Astrocyte (in vitro differentiated cells and primary cell): ENCODE data around the gene RASL12. TPM values are rescaled to one million over a fixed set of nuclear protein-coding genes. Genes with fewer than 3 reads are reported as not detected.
A peak's percentile ranks its signal among the peaks of the same experiment; 100 is the strongest.

Experiments
- DNase-seq: peaks from one replicate; pipeline ENCODE4 v3.0.0-alpha.2; 2010; ENCODE audit warnings: low read depth
- FAIRE-seq: peaks from 2 replicates; lab custom pipeline; 2011; peaks lifted over from hg19 to GRCh38; lab: Jason Lieb, UNC
- H2AFZ ChIP-seq: 2 replicates; pipeline ENCODE4 v1.6.0; 2012; ENCODE audit warnings: low read depth, low read length, inconsistent platforms
- H3K27ac ChIP-seq: 2 replicates; pipeline ENCODE4 v1.5.1; 2011; ENCODE audit warnings: low read depth, low read length, inconsistent platforms
- H3K27me3 ChIP-seq: 2 replicates; pipeline ENCODE4 v1.6.0; 2011; ENCODE audit warnings: low read length, inconsistent platforms; ENCODE audit not compliant: insufficient read depth
- H3K36me3 ChIP-seq: 2 replicates; pipeline ENCODE4 v1.5.1; 2011; ENCODE audit warnings: low read length, inconsistent platforms; ENCODE audit not compliant: insufficient read depth
- H3K4me1 ChIP-seq: 2 replicates; pipeline ENCODE4 v1.5.1; 2011; ENCODE audit warnings: low read length, inconsistent platforms; ENCODE audit not compliant: insufficient read depth
- H3K4me2 ChIP-seq: 2 replicates; pipeline ENCODE4 v1.6.0; 2012; ENCODE audit warnings: low read length, inconsistent platforms
- H3K4me3 ChIP-seq: 2 replicates; pipeline ENCODE4 v1.5.1; 2011; ENCODE audit warnings: low read depth, mild to moderate bottlenecking, low read length, inconsistent platforms; ENCODE audit not compliant: insufficient read depth
- H3K79me2 ChIP-seq: 2 replicates; pipeline ENCODE4 v1.6.0; 2012; ENCODE audit warnings: mild to moderate bottlenecking, low read length, inconsistent platforms; ENCODE audit not compliant: insufficient read depth
- H3K9ac ChIP-seq: 2 replicates; pipeline ENCODE4 v1.6.0; 2012; ENCODE audit warnings: mild to moderate bottlenecking, low read length, inconsistent platforms
- H3K9me3 ChIP-seq: 2 replicates; pipeline ENCODE4 v1.5.1; 2012; ENCODE audit warnings: low read depth, mild to moderate bottlenecking, low read length, inconsistent platforms; ENCODE audit not compliant: insufficient read depth
- H4K20me1 ChIP-seq: 2 replicates; pipeline ENCODE4 v1.6.0; 2012; ENCODE audit warnings: low read length, inconsistent platforms; ENCODE audit not compliant: insufficient read depth
- H3K27ac Mint-ChIP-seq: one replicate; pipeline ENCODE4 v1.8.0; 2021; ENCODE audit warnings: mild to moderate bottlenecking, mixed read lengths; ENCODE audit not compliant: unreplicated experiment
- H3K27me3 Mint-ChIP-seq: one replicate; pipeline ENCODE4 v1.8.0; 2021; ENCODE audit warnings: low read depth, mixed read lengths; ENCODE audit not compliant: unreplicated experiment
- H3K36me3 Mint-ChIP-seq: one replicate; pipeline ENCODE4 v1.8.0; 2021; ENCODE audit warnings: low read depth, mixed read lengths; ENCODE audit not compliant: unreplicated experiment
- H3K4me1 Mint-ChIP-seq: one replicate; pipeline ENCODE4 v1.8.0; 2021; ENCODE audit warnings: low read depth, mixed read lengths; ENCODE audit not compliant: unreplicated experiment
- H3K4me3 Mint-ChIP-seq: one replicate; pipeline ENCODE4 v1.8.0; 2021; ENCODE audit warnings: mild to moderate bottlenecking, moderate library complexity, mixed read lengths; ENCODE audit not compliant: unreplicated experiment
- H3K9me3 Mint-ChIP-seq: one replicate; pipeline ENCODE4 v1.8.0; 2021; ENCODE audit warnings: mild to moderate bottlenecking, mixed read lengths; ENCODE audit not compliant: unreplicated experiment
- CTCF ChIP-seq: IDR thresholded peaks from 2 replicates; pipeline ENCODE4 v1.5.1; 2011; ENCODE audit warnings: low read depth, mild to moderate bottlenecking, inconsistent platforms, low read length, moderate library complexity; ENCODE audit not compliant: insufficient read depth
- EZH2 ChIP-seq: IDR thresholded peaks from 2 replicates; pipeline ENCODE4 v1.6.1; 2012; ENCODE audit warnings: mild to moderate bottlenecking, low read length, inconsistent platforms; ENCODE audit not compliant: insufficient read depth
- total RNA-seq: library from RNA; stranded (reverse); gene quantifications from 2 replicates; pipeline ENCODE4 v1.2.1, GENCODE V29; 2021

The RASL12 gene
- total RNA-seq, 1 donor from 2014 or later: 0.32 TPM

DNA sequence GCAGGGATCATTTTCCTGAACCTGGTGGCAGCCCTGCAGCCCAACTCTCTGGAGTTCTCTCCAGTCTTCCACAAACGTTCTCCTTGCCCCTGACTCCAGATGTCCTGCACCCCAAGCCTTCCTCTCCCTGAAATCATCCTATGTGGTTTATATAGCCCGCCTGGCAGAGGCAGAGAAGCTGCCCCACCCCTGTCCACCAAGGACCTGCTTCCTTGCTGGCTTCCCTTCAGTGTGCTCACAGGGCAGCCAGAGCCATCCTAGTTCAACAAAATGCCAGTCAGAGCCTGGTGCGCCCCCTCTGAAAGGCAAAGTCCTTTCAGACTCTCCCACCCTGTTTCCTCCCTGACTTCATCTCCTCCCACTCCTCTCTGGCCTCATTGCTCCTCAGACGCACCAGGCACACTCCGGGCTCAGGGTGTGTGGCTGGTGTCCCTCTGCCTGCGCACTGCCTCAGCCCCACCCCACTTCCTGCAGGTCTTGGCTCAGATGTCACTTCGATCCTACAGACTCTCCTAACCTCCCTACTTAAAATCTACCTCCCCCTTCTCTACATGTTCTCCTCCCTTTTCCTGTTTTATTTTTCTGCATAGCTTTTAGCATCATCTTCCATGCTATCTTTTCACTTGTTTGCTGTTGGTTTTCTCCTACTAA lies 14.6 kb upstream of the RASL12 start:
- H3K9me3 ChIP-seq: no peaks in the 10 kb centered on the region
- H4K20me1 ChIP-seq: no peaks in the 10 kb centered on the region
- H3K4me2 ChIP-seq: peak overlapping the region; percentile 33
- peak overlapping the region; percentile 6 for H3K4me3 Mint-ChIP-seq
- no peak overlapping the region for H3K27ac Mint-ChIP-seq
- no peak for TF ChIP-seq CTCF
- TF ChIP-seq EZH2: no peak
- no peaks in the 10 kb centered on the region for H3K9me3 Mint-ChIP-seq
- peaks cover 51% of the 10 kb centered on the region for H3K27me3 ChIP-seq
- peaks cover 73% of the 10 kb centered on the region for H3K27me3 Mint-ChIP-seq
- peaks cover 9% of the 10 kb centered on the region for H3K4me1 ChIP-seq
- H3K4me3 ChIP-seq: no peak overlapping the region
- H3K9ac ChIP-seq: no peak overlapping the region
- no peaks in the 10 kb centered on the region for H3K79me2 ChIP-seq
- H3K4me1 Mint-ChIP-seq: peaks cover 9% of the 10 kb centered on the region
- H3K36me3 ChIP-seq: no peaks in the 10 kb centered on the region
- no peaks in the 10 kb centered on the region for H3K36me3 Mint-ChIP-seq
- DNase-seq (no peak), FAIRE-seq (no peak)
- no peak overlapping the region for H2AFZ ChIP-seq
- no peak overlapping the region for H3K27ac ChIP-seq

DNA sequence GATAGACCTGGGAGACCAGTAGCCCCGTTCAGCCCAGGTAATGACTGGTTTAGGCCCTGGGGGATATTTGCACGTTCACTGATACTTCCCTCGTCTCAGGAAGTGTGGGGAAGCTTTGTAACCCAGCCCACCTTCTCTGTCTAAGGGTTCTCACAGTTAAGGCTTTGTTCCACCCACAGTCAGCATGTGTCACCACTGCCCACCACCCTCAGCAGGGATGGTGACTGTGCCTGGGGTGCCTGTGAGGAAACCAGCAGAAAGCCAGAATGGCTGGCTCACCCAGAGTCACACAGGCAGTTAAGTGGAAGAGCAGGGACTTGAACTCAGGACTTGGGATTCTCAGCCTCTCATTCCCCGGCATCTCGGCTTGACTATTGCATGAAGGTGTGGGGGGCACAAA lies 14.0 kb upstream of the RASL12 start:
- Histone ChIP-seq H3K27ac (no peak overlapping the region), H3K9me3 (no peaks in the 10 kb centered on the region), H3K27me3 (peaks cover 54% of the 10 kb centered on the region), H3K9ac (no peak overlapping the region), H2AFZ (no peak overlapping the region), H4K20me1 (no peaks in the 10 kb centered on the region), H3K4me1 (peaks cover 9% of the 10 kb centered on the region), H3K4me3 (no peak overlapping the region), H3K79me2 (no peaks in the 10 kb centered on the region), H3K36me3 (no peaks in the 10 kb centered on the region), H3K4me2 (no peak overlapping the region)
- Mint-ChIP-seq H3K4me1 (peaks cover 9% of the 10 kb centered on the region), H3K27me3 (peaks cover 67% of the 10 kb centered on the region), H3K9me3 (no peaks in the 10 kb centered on the region), H3K36me3 (no peaks in the 10 kb centered on the region), H3K4me3 (no peak overlapping the region), H3K27ac (no peak overlapping the region)
- TF ChIP-seq EZH2 (no peak), CTCF (no peak)
- DNase-seq (no peak), FAIRE-seq (no peak)

GRCh38 chr15:65081270-65081669 lies 13.5 kb upstream of the RASL12 start:
- Histone ChIP-seq H3K4me2 (no peak overlapping the region), H3K36me3 (no peaks in the 10 kb centered on the region), H3K27ac (no peak overlapping the region), H3K4me3 (no peak overlapping the region), H4K20me1 (no peaks in the 10 kb centered on the region), H3K9ac (no peak overlapping the region), H3K27me3 (peaks cover 58% of the 10 kb centered on the region), H3K4me1 (peaks cover 9% of the 10 kb centered on the region), H2AFZ (no peak overlapping the region), H3K79me2 (no peaks in the 10 kb centered on the region), H3K9me3 (no peaks in the 10 kb centered on the region)
- Mint-ChIP-seq H3K27ac (no peak overlapping the region), H3K9me3 (peaks cover under 1% of the 10 kb centered on the region), H3K4me1 (peaks cover 9% of the 10 kb centered on the region), H3K4me3 (no peak overlapping the region), H3K36me3 (no peaks in the 10 kb centered on the region), H3K27me3 (peaks cover 64% of the 10 kb centered on the region)
- no peak for TF ChIP-seq EZH2
- no peak for TF ChIP-seq CTCF
- FAIRE-seq: no peak
- DNase-seq: no peak
